NCI-H146 treated with DMSO at 0.1 percent for 48 hours (cell line): Measurements from ENCODE around the gene TGIF2LX.
"Not testable (repeated sequence)": the region's sequence is repeated elsewhere in the genome, so short reads cannot be mapped to it uniquely, and the experiment has no call there.

ENCODE experiments used
- DNase-seq: peaks from one replicate; lab custom pipeline; 2025; ENCODE audit not compliant: unreplicated experiment; lab: John Stamatoyannopoulos, UW

TGIF2LX gene

DNA sequence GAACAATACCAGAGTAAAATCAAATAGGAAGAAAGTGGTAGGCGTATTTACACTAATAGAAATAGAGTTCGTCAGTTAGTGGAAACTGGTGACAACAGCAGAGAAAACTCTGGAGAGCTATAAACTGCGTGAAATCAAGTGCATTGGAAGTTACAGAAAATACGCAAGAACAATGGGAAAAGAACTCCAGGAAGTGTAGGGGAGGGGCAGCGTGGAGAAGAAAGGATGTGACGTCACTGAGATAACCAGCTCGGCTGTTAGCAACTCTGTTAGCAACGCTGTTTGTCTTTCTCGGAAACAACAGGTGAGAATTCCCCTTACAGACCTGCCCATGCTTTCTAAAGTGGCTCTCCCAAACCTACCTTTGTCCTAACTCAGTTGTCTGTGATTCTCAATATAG, at the start of gene TGIF2LX:
Gene TGIF2LX (plus strand): TSS at position 244 of the 400 bp plus-strand sequence. CDS start 178 bp downstream, outside the sequence.
- peak; percentile 0 for DNase-seq

DNA sequence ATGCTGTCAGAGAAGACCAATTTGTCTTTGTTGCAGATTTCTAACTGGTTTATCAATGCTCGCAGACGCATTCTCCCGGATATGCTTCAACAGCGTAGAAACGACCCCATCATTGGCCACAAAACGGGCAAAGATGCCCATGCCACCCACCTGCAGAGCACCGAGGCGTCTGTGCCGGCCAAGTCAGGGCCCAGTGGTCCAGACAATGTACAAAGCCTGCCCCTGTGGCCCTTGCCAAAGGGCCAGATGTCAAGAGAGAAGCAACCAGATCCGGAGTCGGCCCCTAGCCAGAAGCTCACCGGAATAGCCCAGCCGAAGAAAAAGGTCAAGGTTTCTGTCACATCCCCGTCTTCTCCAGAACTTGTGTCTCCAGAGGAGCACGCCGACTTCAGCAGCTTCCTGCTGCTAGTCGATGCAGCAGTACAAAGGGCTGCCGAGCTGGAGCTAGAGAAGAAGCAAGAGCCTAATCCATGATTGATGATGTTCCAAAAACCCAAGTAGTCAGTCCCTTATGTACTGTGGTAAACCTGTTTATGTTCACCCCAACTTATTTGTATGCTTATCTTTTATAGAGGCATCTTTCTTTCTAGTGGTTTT, 728 bp downstream of the TGIF2LX start:
- peak; percentile 0 for DNase-seq

DNA sequence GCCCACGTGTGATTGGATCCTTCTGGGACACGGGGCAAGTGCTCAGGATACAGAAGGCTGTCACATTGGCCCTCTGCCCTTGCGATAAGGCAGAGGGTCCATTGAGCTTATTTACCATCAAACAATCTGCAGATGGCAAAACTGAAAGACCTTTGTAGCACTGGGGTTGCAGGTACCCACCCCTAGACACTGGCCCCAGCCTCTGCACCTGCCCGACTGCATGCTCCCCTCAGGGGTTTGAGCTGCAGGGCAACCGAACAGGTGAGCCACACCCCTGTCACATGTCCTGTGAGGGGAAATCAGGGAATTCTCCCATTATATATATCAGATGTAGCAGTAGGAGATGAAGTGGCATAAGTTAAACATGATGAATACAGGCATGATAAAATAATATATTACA, 21.4 kb downstream of the TGIF2LX start:
- DNase-seq, result not testable (repeated sequence)

DNA sequence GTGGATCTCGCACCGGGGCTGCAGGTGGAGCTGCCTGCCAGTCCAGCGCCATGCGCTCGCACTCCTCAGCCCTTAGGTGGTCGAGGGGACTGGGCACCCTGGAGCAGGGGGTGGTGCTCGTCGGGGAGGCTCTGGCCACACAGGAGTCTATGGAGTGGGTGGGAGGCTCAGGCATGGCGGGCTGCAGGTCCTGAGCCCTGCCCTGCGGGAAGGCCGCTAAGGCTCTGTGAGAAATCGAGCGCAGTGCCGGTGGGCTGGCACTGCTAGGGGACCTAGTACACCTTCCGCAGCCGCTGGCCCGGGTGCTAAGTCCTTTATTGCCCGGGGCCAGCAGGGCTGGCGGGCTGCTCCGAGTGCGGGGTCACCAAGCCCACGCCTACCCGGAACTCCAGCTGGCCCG, 43.9 kb downstream of the TGIF2LX start:
- not testable (repeated sequence) for DNase-seq
